Islet precursor cell (in vitro differentiated cells): ENCODE measurements around the gene RANBP6.
"Not testable (repeated sequence)": the region's sequence is repeated elsewhere in the genome, so short reads cannot be mapped to it uniquely, and the experiment has no call there.

ENCODE experiments used
- DNase-seq: peaks from one replicate; pipeline ENCODE4 v3.0.0-alpha.2; 2018

The RANBP6 gene

DNA sequence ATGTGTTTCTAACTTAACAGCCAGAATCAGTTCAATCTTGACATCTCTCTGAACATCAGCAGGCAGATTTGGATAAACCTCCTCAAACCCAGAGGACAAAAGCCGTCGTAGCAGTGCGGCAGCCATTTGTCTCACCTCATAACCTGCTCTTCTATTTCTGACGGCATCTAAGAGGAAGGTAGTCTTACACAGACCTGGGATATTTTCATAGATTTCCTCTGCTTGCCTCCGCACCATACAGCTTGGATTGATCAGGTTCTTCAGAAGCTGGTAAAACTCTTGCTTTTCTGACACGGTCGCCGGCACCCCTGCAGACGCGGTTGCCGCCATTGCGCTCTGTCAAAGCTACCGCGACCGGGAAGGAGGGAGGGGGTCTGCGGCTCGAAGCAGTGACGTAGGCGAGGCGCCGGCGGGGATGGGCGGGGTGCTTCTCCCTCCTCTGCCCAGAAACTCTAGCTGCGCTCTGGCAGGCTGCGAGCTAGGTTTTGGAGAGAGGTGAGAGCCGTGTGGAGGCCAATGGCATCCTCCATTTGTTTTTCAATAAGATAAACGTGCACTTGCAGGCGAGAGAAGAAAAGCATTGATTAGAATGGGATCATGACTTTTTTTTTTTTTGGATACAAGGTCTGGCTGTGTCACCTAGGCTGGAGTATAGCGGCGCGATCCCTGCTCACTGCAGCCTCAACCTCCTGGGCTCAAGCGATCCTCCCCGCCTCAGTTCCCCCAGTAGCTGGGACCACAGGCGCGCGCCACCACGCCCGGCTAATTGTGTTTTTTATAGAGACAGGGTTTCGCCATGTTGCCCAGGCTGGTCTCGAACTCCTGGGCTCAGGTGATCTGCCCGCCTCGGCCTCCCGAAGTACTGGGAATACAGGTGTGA lies at the start of gene RANBP6:
TSS of gene RANBP6 (minus strand) at position 347 of the 880 bp plus-strand sequence. CDS start at position 330, 17 bp downstream.
- DNase-seq: peak; percentile 93

DNA sequence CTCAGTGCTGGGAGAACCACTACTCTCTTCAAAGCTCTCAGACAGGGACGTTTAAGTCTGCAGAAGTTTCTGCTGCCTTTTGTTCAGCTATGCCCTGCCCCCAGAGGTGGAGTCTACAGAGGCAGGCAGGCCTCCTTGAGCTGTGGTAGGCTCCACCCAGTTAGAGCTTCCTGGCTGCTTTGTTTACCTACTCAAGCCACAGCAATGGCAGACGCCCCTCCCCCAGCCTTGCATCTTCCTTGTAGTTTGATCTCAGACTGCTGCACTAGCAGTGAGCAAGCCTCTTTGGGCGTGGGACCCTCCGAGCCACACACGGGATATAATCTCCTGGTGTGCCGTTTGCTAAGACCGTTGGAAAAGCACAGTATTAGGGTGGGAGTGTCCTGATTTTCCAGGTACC lies 47.7 kb upstream of the RANBP6 start:
- not testable (repeated sequence) for DNase-seq

DNA sequence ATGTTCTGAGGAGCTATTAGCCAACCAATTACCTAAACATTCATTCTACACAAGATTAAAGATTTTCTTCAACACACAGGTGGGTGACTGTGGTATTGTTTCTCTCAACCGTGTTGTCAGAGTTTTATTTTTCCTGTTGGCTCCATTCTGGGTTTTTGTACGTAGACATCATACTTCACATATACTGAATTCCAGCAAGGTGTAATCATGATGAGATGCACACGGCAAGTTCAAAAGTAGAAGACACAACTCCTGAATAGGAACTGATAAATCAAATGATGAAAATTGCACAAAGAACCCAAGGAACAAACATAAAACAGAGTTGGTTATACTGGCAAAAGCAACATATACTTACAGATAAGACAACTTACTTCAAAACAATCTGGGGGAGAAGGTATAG lies 40.2 kb upstream of the RANBP6 start:
- DNase-seq: no peak

DNA sequence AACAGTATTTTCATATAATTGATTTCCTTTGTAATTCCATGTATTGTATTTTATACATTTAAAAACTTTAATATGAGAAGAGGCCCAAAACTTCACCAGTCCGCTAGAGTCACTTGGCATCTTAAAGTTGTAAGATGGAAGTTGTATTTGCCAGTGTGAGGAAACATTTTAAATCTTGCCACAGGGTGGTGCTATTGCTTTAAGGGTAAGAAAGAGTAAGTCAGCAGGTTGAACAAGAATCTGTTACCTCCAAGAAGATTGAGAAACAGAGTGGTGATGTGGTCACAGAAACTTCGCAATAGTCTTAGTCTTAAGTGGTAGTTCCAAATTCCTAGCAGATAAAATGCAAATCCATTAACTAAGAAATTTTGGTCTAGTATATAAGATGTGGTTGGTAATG lies 39.8 kb upstream of the RANBP6 start:
- peak; percentile 67 for DNase-seq

DNA sequence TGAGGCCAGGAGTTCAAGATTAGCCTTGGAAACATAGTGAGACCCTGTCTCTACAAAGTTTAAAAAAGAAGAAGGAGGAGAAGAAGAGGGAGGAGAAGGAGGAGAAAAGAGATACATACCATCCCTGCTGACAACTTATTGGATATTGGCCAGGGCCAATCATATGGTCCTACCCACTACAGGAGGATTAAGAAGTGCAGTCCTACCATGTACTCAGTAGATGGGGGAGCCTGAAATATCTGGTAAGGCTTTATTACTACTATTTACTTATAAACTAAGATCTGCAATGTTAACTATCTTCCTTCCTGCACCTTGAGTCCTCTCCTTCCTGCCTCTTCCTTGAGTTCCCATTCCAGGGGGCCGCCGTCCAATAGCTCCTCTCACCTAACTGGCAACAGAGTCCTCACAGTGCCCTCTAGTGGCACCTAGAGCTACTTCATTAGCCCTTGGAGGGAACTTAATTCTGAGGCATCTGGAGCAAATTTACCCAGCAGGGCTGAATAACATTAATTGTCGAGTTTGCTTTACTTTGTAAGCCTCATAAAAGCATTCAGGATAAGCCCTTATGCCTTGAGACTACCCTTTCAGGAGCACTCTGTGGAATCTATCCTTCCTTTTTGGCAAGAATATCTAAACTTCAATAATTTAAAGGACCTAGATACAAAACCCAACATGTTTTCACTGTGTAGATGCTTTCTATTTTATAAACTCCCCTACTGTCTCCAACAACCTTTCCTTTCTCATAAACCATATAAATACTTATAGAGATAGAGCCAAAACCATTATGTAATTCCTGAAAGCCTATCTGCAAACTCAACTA lies 39.1 kb upstream of the RANBP6 start:
- peak; percentile 84 for DNase-seq

DNA sequence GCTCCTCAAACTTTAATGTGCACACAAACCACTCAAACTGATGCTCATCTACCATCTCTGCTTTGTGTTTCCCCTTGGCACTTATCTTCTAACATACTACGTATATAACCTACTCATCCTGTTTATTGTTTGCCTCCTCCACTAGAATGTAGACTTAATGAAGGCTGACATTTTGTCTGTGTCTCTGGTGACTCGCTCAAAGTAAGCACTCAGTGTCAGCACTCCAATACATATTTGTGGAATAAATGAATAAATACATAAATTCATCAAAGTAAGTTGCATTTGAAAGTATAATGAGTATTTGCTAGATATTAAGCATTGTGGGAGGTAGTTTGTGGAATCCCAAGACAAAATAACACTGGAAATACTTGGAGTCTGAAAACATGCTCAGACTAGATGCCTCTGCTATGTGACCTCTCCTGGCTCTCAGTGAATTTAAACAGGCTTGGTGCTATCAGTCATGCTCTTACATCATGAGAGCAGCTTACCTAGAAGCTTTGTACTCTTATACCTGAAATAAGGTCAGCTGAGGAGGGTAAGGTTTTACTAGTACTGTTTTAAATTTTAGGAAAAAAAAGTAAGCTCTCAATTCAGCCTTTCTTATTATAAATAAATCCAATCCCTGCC lies 37.0 kb upstream of the RANBP6 start:
- no peak for DNase-seq

DNA sequence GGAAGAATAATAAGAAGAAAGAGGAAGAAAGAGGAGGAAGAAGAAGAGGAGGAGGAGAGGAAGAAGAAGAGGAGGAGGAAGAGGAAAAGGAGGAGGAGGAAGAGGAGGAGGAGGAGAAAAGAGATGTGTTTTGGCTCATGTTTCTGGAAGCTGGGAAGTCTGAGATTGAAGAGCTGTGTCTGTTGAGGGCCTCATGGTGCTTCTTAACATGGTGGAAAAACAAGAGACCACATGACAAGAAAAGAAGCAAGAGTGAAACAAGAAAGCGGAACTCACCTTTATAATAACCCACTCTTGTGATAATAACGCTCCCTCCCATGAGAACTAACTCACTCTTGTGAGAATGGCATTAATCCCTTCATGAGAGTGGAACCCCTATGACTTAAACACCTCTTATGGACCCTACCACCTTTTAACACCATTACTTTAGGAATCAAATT lies 36.1 kb upstream of the RANBP6 start:
- DNase-seq: no peak

DNA sequence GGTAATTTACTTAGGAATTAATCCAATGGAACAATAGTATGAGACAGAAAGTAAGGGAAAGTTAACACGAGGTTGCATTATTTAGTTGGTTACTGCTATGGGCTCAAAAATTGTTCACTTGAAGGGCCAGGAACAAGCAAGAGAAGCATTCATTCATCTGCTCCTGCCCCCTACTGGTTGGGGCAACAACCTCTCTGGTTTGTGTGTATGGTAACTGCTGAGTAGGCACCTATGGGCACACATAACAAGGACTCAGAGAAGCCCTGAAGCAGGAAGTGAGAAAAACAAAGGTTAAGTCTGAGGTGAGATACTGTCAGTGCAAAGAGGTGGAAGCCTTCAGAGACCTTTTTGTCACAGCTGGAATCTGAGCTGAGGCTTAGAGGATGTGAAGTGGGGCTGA lies 34.4 kb upstream of the RANBP6 start:
- DNase-seq: no peak

DNA sequence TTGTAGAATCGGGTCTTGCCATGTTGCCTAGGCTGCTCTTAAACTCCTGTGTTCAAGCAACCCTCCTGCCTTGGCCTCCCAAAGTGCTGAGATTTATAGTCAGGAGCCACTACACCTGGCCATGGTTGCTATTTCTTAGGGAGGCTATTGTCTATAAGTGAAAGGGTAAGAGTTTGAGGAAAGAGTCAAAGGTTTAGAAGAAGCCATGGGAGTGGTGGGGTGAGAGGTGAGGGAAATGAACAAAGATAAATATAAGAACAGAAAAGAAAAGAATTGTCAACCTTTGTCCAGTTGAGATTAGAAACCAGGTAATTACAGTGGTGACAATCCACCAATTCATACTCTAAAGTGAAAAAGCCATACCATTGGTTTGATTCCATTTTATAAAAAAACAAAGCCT lies 32.6 kb upstream of the RANBP6 start:
- no peak for DNase-seq

DNA sequence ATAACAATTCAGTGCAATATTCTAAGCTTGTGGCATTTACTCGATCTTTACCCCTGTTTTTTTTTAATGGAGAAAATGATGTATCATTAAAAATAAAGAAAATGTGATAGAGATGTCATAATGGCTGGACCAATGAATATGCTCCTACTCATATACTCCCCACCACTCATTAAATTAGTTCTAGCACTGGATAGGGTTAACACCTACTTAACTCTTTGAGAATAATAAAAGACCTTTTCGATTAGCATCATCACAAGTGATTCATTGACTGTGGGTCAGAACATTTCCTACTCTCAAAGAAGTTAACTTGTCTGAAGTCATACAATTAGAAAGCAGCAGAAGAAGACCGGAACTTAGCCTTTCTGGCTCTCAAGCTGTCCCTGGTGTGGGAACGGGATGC lies 31.6 kb upstream of the RANBP6 start:
- no peak for DNase-seq

DNA sequence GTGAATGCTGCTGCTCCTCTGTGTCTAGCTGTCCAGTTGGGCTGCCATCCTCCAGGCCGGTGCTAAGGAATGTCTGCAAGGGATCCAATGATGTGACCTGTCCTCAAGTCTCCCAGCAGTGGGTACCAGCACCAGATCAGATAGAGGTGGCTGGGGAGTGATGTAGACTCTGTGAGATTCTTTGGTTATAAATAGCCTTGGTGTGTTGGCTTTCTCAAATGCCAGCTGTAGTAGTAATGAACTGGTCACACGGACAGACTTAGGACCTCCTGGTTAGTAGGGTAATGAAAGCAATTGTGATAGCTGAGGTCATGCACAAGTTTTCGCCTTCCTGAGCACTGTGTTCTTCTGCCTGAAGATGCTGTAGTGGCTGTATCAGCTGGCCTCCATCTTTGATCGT lies 29.9 kb upstream of the RANBP6 start:
- no peak for DNase-seq

DNA sequence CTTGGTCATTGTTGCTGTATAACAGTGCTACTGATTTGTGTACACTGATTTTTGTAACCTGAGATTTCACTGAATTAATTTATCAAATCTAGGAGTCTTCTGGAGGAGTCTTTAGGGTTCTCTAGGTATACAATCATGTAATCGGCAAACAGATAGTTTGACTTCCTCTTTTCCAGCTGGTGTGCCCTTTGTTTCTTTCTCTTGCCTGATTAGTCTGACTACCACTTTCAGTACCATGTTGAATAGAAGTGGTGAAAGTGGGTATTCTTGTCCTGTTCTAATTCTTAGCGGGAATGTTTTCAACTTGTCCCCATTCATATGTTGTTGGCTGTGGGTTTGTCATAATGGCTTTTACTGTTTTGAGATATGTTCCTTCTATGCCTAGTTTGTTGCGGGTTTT lies 24.7 kb upstream of the RANBP6 start:
- DNase-seq: no peak

DNA sequence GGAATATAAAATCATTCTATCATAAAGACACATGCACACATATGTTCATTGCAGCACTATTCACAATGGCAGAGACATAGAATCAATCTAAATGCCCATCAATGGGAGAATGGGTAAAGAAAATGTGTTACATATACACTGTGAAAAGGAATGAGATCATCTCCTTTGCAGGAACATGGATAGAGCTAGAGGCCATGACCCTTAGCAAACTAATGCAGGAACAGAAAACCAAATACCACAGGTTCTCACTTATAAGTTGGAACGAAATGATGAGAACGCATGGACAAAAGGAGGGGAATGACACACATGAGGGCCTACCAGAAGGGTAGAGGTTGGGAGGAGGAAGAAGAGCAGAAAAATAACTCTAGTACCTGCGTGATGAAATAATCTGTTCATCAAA lies 21.0 kb upstream of the RANBP6 start:
- DNase-seq: no peak

DNA sequence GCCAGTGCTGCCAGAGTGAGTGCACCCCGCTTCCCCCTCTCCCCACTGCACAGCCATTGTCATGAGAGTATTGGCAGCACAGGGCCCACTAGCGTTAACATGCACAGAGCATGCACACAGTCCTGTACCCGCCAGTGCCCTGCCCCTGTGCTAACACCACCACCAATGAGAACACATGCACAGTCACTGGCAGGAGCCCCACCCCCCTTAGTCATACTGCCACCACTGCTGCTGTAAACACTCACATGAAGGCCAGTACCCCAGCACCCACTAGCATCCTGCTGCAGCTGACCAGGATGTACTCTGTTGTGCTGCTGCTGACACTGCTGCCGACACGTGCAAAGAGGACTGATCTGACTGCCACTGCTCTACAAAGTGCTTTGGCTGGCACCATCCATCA lies 19.5 kb upstream of the RANBP6 start:
- peak; percentile 56 for DNase-seq

DNA sequence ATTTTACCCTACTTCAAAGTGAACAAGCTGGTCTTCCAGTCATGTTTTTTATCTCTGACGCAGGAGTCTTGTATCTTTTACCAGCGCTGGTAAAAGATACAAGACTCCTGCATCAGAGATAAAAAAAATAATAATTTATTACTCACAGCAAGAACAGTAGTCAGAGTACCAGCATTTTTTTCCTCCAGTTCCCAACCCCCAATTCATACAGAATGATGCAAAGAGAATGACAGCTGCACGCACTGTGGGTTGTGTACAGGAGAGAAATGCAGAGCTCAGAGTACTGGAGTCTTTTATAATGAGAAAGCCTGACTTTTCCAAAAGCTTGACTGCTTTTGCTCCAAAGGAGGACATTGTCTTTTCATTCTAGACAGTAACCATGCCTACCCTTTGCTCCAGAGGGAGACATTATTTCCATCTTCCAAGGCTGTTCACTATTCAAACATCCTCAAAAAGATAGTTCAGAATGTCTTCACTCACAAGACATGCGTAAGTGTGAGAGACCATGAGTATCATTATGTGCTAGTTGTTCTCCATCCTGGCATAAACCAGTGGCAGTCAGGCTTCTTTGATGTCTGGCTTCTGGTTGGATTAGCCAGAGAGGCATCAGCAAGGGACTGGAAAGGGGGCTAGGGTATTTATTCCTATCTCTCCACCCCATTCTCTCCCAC lies 14.3 kb upstream of the RANBP6 start:
- no peak for DNase-seq

DNA sequence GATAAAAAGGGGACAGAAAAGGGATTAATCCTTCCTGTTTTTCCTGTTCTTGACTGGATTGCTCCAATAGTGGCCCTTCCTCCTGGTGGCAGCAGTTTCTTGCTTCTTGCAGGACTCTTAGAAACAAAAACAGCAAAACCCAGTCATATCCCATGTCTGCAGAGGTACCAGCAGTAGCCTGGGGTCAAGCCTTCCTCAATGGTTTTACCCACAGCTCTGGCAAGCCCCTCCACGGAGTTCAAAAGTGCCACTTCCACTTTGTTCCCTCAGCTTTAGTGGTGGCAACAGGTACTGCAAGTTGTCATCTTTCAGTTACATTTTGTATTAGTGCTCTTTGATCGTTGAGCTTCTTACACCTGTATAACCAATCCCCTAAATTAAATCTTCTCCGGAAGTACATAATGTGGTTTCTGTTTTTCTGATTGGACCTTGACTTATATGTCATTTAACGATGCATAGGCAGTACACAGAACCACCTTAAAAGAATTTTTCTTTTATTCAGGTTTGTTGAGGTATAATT lies 8.7 kb upstream of the RANBP6 start:
- peak; percentile 49 for DNase-seq

DNA sequence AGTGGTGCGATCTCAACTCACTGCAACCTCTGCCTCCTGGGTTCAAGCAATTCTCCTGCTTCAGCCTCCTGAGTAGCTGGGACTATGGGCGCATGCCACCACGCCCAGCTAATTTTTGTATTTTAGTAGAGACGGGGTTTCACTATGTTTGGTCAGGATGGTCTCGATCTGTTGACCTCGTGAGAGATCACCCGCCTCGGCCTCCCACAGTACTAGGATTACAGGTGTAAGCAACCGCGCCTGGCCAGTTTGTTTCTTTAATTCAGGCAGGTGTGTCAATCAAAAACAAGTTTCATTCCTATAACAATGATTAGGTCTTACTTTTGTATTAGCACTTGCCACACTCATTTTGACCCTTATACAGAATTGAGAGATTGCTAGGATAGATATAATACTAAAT lies 1.6 kb upstream of the RANBP6 start:
- not testable (repeated sequence) for DNase-seq

DNA sequence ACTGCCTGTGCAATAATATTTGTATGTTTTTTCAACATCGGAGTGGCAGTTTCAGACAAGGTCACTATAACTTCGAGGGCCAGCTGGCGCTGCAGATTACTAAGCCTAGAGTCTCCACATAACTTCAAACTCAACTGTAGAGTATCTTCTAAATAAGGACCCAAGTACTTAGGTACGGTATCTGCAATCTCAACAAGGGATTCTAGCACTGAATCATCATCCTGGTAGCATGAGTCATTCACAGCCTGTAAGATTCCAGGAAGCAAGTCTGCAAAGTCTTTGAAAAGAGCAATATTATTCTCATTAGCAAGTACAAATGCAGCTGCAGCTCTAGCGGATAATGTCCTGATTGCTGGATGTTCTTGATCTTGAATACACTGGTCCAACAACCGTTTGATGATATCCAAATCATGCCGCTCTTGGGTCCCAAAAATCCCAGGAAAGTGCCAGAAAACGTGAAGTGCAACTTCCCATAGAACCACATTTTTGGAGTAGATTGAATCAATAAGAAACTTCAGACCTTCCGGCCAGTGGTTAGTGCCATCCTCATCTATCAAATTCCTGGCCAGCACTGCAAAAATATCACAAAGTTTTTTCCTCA lies 654 bp downstream of the RANBP6 start:
- DNase-seq: no peak

DNA sequence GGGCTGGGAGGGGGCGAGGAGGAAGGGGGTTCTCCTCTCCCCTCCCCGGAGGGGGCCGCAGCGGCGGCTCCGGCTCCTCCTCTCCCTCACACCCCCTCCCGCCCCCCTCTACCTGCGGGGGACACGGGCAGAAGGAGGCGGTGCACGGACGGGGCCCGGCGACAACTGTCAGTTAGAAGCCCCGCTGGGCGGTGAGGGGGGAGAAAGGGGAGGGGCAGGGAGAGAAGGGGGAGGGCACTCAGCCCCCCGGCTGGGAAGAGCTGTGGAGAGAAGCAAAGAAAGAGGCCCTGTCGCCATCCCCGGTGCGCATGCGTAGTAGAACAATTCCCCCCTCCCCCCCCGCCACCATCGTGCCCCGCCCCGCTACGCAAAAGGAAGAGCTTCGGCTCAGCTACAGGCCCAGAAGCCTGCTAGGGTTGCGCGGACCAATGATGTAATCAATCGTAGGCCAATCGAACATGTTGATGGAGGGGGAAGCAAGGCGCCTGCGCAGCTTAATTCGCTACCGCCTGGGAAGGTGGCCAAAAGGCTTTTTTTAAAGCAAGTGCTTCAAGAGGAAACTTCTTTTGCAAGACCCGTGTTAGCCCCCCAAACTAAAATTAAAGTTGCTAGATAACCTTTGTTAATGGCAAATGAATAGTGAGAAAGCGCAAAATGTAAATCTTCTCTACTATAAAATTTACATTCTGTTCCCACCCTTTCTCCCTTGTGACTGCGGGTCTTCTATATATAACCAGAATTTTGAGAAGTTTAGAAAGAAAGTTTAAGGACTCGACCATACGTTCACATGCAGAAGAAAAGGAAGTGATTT lies 7.0 kb downstream of the RANBP6 start:
- peak; percentile 99 for DNase-seq

DNA sequence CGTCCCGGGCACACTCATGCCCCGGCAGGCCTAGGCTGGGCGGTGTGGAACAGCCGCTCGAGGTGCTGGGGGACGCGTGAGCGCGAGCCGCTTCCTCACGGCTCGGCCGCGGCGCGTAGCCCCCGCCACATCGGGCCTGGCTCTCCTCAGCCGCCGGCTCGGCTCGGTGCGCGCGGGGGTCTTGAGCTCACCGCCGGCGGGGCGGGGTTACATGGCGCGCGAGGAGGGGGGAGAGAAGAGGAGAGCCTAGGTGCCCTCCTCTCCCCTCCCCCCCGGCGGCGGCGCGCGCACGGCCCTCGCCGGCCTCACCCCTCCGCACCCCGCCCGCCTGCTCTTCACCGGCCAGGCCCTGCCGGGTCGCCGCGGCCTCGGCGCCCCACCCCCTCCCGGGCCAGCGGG lies 7.7 kb downstream of the RANBP6 start:
- peak; percentile 88 for DNase-seq

DNA sequence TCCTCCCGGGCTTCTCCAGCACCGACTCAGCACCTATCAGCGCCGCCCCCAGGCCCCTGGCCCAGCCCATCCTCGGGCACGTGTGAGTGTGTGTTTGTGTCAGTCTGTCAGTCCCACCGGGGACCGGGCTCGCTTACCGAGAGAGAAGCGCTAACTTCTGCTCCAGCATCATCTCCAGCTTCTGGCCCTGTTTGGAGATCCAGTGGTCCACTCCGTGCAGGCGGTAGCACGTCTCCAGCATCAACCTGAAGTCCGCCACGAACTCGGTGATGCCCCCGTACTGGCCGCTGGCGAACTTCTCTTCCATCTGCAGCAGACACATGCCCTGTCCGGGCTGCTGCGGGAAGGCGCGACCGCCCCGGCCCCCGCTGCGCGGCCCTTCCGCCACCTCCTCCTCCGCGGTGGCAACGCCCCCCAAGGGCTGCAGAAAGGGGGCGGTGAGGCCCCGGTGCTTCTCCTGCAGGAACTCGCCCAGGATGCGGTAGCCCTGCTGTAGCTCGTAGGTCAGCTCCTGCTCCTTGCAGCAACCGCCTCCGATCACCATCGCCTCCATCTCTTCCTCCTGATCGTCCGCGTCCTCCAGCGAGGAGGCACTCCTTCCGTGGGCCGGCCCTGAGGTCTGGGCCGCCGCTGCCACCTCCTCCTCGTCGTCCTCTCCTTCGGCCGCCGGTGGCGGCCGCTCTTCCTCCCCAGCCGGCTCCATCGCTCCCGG lies 8.2 kb downstream of the RANBP6 start:
- DNase-seq: peak; percentile 97
